Measurements from ENCODE around the gene PRKCG.

GRCh38 chr19:53898166-53898565 lies 16.2 kb downstream of the PRKCG start:
- TF ChIP-seq CTCF (IDR thresholded peaks at IDR 0.05 in 4 of 5, conservative IDR thresholded peaks at IDR 0.05 in 1 of 5) (no peak), POLR2A (IDR thresholded peaks at IDR 0.05) (no peak)
